Right kidney (tissue), 1 donor: ENCODE results near the gene CXCL12.

Experiments used
- DNase-seq: peaks from one replicate; pipeline ENCODE4 v3.0.0-alpha.2; 2016

The CXCL12 gene

DNA sequence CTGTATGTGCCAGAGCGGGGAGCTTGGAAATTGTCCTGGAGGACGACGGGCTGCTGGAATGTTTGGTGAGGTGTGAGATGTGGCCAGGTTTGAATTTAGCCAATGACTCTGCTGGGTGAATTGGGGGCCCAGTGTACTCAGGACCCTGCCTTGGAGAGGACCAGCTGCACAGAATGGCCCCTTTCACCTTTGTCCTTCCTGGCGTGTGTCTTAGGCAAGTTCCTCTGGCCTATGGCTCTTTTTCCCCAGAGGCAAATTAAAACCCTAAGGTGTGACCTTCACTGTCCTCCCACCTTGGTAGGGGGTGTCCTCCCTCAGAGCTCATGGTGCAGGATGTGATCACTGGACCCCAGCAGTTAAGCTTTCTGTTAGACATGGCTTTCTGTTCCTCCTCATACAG lies 47.8 kb downstream of the CXCL12 start:
- DNase-seq, result no peak

- DNase-seq, result no peak
Measured at GRCh38 chr10:44335330-44336021, 49.4 kb downstream of the CXCL12 start.

DNA sequence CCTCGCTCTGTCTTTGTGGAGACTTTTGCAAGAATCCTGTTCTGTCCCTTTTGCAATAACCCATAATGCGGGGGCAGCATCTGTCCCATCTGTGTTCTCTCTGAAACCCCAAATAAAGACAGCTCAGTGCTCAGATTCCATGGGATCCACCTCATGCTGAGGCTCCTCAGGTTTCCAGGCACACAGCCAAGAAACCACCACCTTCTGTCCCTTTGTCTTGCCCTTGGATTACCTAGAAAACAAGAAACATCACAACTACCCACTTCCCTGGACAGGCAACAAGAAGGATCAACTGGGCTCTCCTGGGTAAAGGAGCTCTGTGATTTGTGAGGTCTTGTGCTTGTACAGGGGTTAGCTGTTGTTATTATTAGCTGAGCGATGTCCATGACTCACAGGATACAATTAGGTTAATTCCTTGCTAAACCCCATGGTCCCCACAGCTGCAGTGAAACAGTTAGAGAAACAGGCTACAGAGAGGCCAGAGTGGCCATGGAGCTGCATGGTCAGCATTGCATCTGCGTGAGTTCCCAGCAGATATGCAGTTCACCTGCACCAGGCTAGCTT lies 50.2 kb downstream of the CXCL12 start:
- DNase-seq, result no peak

DNA sequence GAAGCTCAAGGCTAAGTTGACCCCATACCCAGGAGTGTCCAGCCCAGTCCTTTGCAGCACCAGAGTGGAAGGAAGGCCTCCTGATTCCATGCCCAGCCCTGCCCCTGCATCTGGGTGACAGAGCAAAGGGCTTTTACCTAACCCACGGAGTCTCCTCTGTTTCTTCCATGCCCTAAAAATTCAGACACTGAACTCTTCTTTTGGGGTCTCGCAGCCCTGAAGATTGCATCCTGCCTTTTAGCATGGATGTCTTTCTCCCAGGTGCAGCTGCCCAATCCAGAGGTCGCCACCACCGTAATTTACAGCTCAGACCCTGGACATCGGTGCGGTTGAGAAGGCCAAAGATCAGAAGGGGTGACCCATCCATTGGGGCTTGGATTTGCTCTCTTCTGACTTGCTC lies 50.8 kb downstream of the CXCL12 start:
- no peak for DNase-seq

DNA sequence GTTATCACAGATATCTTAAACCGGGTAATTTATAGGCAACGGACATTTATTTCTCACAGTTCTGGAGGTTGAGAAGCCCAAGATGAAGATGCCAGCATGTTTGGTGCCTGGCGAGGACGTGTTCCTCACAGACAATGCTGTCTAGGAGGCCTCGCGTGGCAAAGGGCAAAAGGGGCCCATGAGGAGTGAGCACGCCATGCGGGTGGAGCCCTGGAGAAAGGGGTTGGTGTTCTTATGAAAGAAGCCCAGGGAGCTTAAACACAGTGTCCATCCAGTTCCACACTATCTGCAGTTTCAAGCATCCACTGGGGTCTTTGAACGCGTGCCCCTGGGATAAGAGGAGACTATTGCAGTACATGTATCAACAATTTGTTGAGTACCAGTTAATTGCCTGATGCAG lies 51.4 kb downstream of the CXCL12 start:
- no peak for DNase-seq

GRCh38 chr10:44332465-44332864 lies 52.4 kb downstream of the CXCL12 start:
- no peak for DNase-seq

- DNase-seq, result no peak
Measured at GRCh38 chr10:44330431-44330830, 54.5 kb downstream of the CXCL12 start.

DNA sequence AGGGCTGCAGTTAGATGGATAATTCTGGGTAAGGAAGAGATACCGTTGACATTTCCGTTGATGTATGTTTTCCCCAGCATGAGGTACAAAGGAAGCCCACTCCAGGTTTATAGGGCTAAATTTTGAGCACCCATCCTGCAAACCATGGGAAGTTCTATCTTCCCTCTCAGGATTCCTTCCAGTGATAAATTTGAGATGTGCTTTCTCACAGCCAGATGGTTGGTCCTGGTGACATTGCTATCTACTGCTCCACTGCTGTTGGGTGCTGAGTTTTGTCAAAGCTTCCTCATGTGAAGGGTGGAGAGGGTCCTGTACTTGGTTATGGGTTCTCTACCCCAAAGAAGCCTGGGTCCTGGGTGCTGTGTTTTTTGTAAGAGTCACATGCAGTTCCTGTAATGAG lies 57.4 kb downstream of the CXCL12 start:
- no peak for DNase-seq
